B cell (primary cell): ENCODE results near the gene PROM2. TPM values are rescaled to one million over a fixed set of nuclear protein-coding genes. Genes with fewer than 3 reads are reported as not detected.

ENCODE experiments used
- ATAC-seq: fragments of 200-7000 bp; cut with Tn5 transposase; one replicate; pipeline ENCODE4 v1.10.0; 2021; ENCODE audit warnings: low read depth, mild to moderate bottlenecking, moderate number of reproducible peaks, moderate library complexity
- CTCF ChIA-PET: fragments of 350-600 bp; sonication (Branson Sonifier 250); formaldehyde crosslinking; loops from one replicate; lab custom pipeline; 2021; ENCODE audit warnings: antibody characterized with exemption, inconsistent platforms; lab: Charles Lee
- POLR2A ChIA-PET: fragments of 350-600 bp; sonication (Branson Sonifier 250); formaldehyde crosslinking; loops from one replicate; lab custom pipeline; 2021; ENCODE audit warnings: antibody characterized with exemption; lab: Charles Lee
- DNase-seq: peaks from one replicate; pipeline ENCODE4 v3.0.0; 2013
- H2AFZ ChIP-seq: 2 replicates; pipeline ENCODE4 v1.6.1; 2012; ENCODE audit warnings: mild to moderate bottlenecking, low read depth, low read length; ENCODE audit not compliant: insufficient read depth, poor library complexity, severe bottlenecking
- H3K27ac ChIP-seq, 2 donors: 1 replicate in 1 of 2; 2 replicates in 1 of 2; pipeline ENCODE4 v1.5.1; 2012 to 2013; ENCODE audit warnings: low read length in 2 of 2, mild to moderate bottlenecking in 2 of 2, moderate library complexity in 1 of 2
- H3K27me3 ChIP-seq, 4 experiments: fragments of 200-600 bp in 1 of 4; sonication (generic) in 1 of 4; replicated peaks in 1 of 4; 1 replicate in 2 of 4; 2 replicates in 2 of 4; pipeline versions ENCODE4 v1.6.1 to v1.7.0; 2013 to 2016; ENCODE audit warnings: low read length in 3 of 4, mild to moderate bottlenecking in 2 of 4, mixed read lengths in 1 of 4, moderate library complexity in 1 of 4; ENCODE audit not compliant: insufficient read depth in 4 of 4, control insufficient read depth in 3 of 4; ENCODE audit errors: control extremely low read depth in 1 of 4
- H3K36me3 ChIP-seq, 2 experiments: replicated peaks in 1 of 2; 1 replicate in 1 of 2; 2 replicates in 1 of 2; pipeline versions ENCODE4 v1.6.1 to v1.7.1; 2013; ENCODE audit warnings: low read length in 1 of 2; ENCODE audit not compliant: insufficient read depth in 2 of 2, control insufficient read depth in 1 of 2; ENCODE audit errors: control extremely low read depth in 1 of 2, extremely low read depth in 1 of 2
- H3K4me1 ChIP-seq, 2 donors: fragments of 200-600 bp in 1 of 2; sonication (generic) in 1 of 2; 1 replicate in 1 of 2; 2 replicates in 1 of 2; pipeline versions ENCODE4 v1.5.1 to v1.6.1; 2013 to 2017; ENCODE audit warnings: low read length in 2 of 2; ENCODE audit not compliant: control insufficient read depth in 2 of 2, insufficient read depth in 2 of 2
- H3K4me2 ChIP-seq: replicated peaks from 2 replicates; pipeline ENCODE3; 2012; ENCODE audit warnings: mild to moderate bottlenecking, low read depth, low read length; ENCODE audit not compliant: poor library complexity, severe bottlenecking
- H3K4me3 ChIP-seq, 5 experiments: fragments of 200-600 bp in 1 of 5; sonication (generic) in 1 of 5; 1 replicate in 3 of 5; 2 replicates in 2 of 5; pipeline versions ENCODE4 v1.5.1 to v1.7.0; 2011 to 2016; ENCODE audit warnings: low read length in 4 of 5, mild to moderate bottlenecking in 4 of 5, low read depth in 2 of 5, control low read depth in 1 of 5, moderate library complexity in 1 of 5; ENCODE audit not compliant: insufficient read depth in 1 of 5; ENCODE audit errors: control extremely low read depth in 1 of 5, extremely low read depth in 1 of 5
- H3K79me2 ChIP-seq: fragments of 200-600 bp; sonication (generic); one replicate; pipeline ENCODE4 v1.6.0; 2016; ENCODE audit warnings: low read length; ENCODE audit not compliant: control insufficient read depth, insufficient read depth
- H3K9ac ChIP-seq: fragments of 200-600 bp; sonication (generic); 2 replicates; pipeline ENCODE4 v1.6.1; 2017; ENCODE audit warnings: mild to moderate bottlenecking, low read length, moderate library complexity
- H3K9me3 ChIP-seq, 3 donors: one replicate each; pipeline versions ENCODE4 v1.6.1 to v1.7.1; 2013; ENCODE audit warnings: low read length in 2 of 3; ENCODE audit not compliant: control insufficient read depth in 2 of 3, insufficient read depth in 1 of 3; ENCODE audit errors: control extremely low read depth in 1 of 3
- H4K20me1 ChIP-seq: 2 replicates; pipeline ENCODE4 v1.6.0; 2012; ENCODE audit warnings: mild to moderate bottlenecking, low read length; ENCODE audit not compliant: insufficient read depth, control insufficient read depth, poor library complexity, severe bottlenecking
- H3K27ac Mint-ChIP-seq: one replicate; pipeline ENCODE4 v1.8.0; 2021; ENCODE audit warnings: mixed read lengths
- H3K27me3 Mint-ChIP-seq: one replicate; pipeline ENCODE4 v1.8.0; 2021; ENCODE audit warnings: mixed read lengths
- H3K4me1 Mint-ChIP-seq: one replicate; pipeline ENCODE4 v1.8.0; 2021; ENCODE audit warnings: mixed read lengths
- H3K4me3 Mint-ChIP-seq: one replicate; pipeline ENCODE4 v1.8.0; 2021; ENCODE audit warnings: mixed read lengths
- H3K9me3 Mint-ChIP-seq: one replicate; pipeline ENCODE4 v1.8.0; 2022; ENCODE audit warnings: mixed read lengths; ENCODE audit not compliant: insufficient read depth
- CTCF ChIP-seq: fragments of 200-600 bp; IDR thresholded peaks from one replicate; pipeline ENCODE4 v1.8.0; 2022; ENCODE audit warnings: antibody characterized with exemption, mild to moderate bottlenecking
- EZH2 ChIP-seq: IDR thresholded peaks from 2 replicates; pipeline ENCODE4 v1.6.1; 2012; ENCODE audit warnings: borderline replicate concordance, low read depth, mild to moderate bottlenecking, moderate library complexity, low read length; ENCODE audit not compliant: insufficient read depth, poor library complexity, severe bottlenecking
- WGBS: methylation state at CpG from one replicate; pipeline ENCODE4 v1.1.5; 2013; ENCODE audit warnings: missing lambda C conversion rate; ENCODE audit not compliant: insufficient coverage; 5-methylcytosine and 5-hydroxymethylcytosine counted together
- intact Hi-C: fragments of 100-400 bp; cut with micrococcal nuclease; formaldehyde crosslinking; loops from one replicate; pipeline ENCODE4 v1.10.0; 2022
- polyA plus RNA-seq: library from polyadenylated mRNA; depleted of rRNA; stranded (reverse); fragments of >200 nt; gene quantifications from 2 replicates; pipeline ENCODE4 v1.2.3, GENCODE V29; 2012
- total RNA-seq, 2 donors: library from RNA; stranded (reverse); fragments of 120-200 nt in 1 of 2; gene quantifications; 1 replicate in 1 of 2; 2 replicates in 1 of 2; pipeline versions ENCODE4 v1.2.3 to v1.2.4, GENCODE V29; 2013 to 2022

Gene PROM2
- total and polyA plus RNA-seq, 2 donors (not counting 1 experiment from before 2014, with no cell fraction given), result 0.67 to 1.3 TPM

DNA sequence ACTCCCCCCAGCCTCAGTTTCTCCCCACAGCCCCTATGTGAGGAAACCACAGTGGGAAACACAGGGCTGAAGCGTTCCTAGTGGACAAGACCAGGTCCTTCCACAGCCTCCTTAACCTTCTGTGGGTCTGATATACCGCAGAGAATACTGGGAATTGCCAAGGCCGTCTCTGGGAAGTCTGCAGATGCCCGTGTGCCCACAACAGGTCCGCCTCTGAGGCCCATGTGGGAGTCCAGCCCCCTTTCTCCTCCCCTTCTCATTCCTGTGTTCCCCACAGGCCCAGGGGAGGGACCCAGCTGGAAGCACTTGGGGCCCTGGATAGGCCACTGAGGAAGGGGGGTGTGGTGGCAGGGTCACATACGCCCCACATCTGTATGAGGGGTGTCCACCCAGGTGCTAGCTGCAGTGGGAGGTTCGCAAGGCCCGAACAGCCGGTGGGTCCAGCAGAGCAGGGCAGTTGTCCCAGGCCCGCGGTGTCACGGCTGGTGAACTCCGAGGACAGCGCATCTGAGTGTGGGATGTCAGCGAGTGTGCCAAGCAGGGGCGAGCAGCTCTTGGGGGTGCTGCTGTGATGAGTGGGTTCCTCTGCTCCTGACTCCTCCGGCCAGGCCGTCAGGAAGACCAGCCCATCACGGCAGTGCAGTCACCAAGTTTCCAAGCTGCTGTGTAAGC is 20.5 kb downstream of the PROM2 start:
- 94% methylated on average over 18 of the region's 19 CpGs for WGBS
- H3K4me3 Mint-ChIP-seq, result no peak overlapping the region

More for the DNA sequence above, 20.5 kb downstream of the PROM2 start:
- Histone ChIP-seq H3K9me3 (peaks cover 2 to 35% (median 4%) of the 10 kb centered on the region in 3 donors), H3K4me1 (no peaks in the 10 kb centered on the region), H3K36me3 (no peaks in the 10 kb centered on the region), H3K27ac (no peak overlapping the region), H3K9ac (no peak overlapping the region), H2AFZ (no peak overlapping the region), H3K79me2 (no peaks in the 10 kb centered on the region), H3K4me2 (no peak overlapping the region), H3K4me3 (no peak overlapping the region), H4K20me1 (no peaks in the 10 kb centered on the region), H3K27me3 (peaks cover 0 to under 1% (median 0%) of the 10 kb centered on the region in 4 experiments)
- Mint-ChIP-seq H3K4me1 (no peaks in the 10 kb centered on the region), H3K27me3 (peaks cover 9% of the 10 kb centered on the region), H3K27ac (no peak overlapping the region), H3K9me3 (peaks cover 9% of the 10 kb centered on the region)
- ChIA-PET CTCF (no interaction called here), POLR2A (no interaction called here)
- TF ChIP-seq EZH2 (no peak), CTCF (no peak)
- intact Hi-C loops, result no loop called here
- ATAC-seq, result no peak
- DNase-seq, result no peak
